ENCODE data around the gene CCDC66. TPM values are rescaled to one million over a fixed set of nuclear protein-coding genes. Genes with fewer than 3 reads are reported as not detected.

CCDC66 gene
- polyA plus RNA-seq, 3 donors, result 30.3 to 57.1 (median 39.6) TPM

Other genes starting within 250 kb of the CCDC66 start
- gene ERC2, start 88.7 kb upstream of the CCDC66 start, polyA plus RNA-seq (ENCODE audit: insufficient read length in 3 of 3), result 1 to 10 TPM; 2.4 to 4.2 (median 3.3) TPM
- 10 to 100 TPM; 73.8 to 87.4 (median 77.2) TPM for gene TASOR, start 126.1 kb downstream of the CCDC66 start, polyA plus RNA-seq (ENCODE audit: insufficient read length in 3 of 3)
- gene ARHGEF3, start 244.8 kb downstream of the CCDC66 start, polyA plus RNA-seq (ENCODE audit: insufficient read length in 3 of 3), result 10 to 100 TPM; 71.4 to 81.2 (median 77.9) TPM

Data from renal cortex interstitium (tissue), 3 donors.